Natural killer cell treated with Interleukin-12 subunit alpha and Interleukin-12 subunit beta and Interleukin-15 and Interleukin-18, amount 100 ng/mL, for 72 hours (primary cell): Measurements from ENCODE around the gene SLC30A7. TPM values are rescaled to one million over a fixed set of nuclear protein-coding genes. Genes with fewer than 3 reads are reported as not detected.
"Not testable (repeated sequence)": the region's sequence is repeated elsewhere in the genome, so short reads cannot be mapped to it uniquely, and the experiment has no call there.

Source experiments
- ATAC-seq, 2 donors: fragments of 150-1000 bp; cut with Tn5 transposase in 1 of 2; sonication (Bioruptor Pico), chemical (Tn5 transposase) in 1 of 2; 2 replicates each; pipeline ENCODE4 v1.10.0; 2021
- DNase-seq: peaks from one replicate; pipeline ENCODE4 v3.0.0; 2022; ENCODE audit warnings: low spot score
- H3K27ac Mint-ChIP-seq, 2 donors: 1 replicate in 1 of 2; 2 replicates in 1 of 2; pipeline ENCODE4 v1.8.0; 2022; ENCODE audit warnings: mixed read lengths in 2 of 2, mild to moderate bottlenecking in 1 of 2, moderate library complexity in 1 of 2
- H3K27me3 Mint-ChIP-seq, 2 donors: 1 replicate in 1 of 2; 2 replicates in 1 of 2; pipeline ENCODE4 v1.8.0; 2022; ENCODE audit warnings: mixed read lengths in 2 of 2
- H3K36me3 Mint-ChIP-seq: one replicate; pipeline ENCODE4 v1.8.0; 2022; ENCODE audit warnings: mixed read lengths
- H3K4me1 Mint-ChIP-seq, 2 donors: 1 replicate in 1 of 2; 2 replicates in 1 of 2; pipeline ENCODE4 v1.8.0; 2022; ENCODE audit warnings: low read depth in 2 of 2, mixed read lengths in 2 of 2, mild to moderate bottlenecking in 1 of 2
- H3K4me3 Mint-ChIP-seq: one replicate; pipeline ENCODE4 v1.8.0; 2022; ENCODE audit warnings: mixed read lengths
- H3K9me3 Mint-ChIP-seq: 2 replicates; pipeline ENCODE4 v1.8.0; 2022; ENCODE audit warnings: mixed read lengths
- total RNA-seq, 2 donors: library from RNA; stranded (reverse); gene quantifications; one replicate each; pipeline ENCODE4 v1.2.3, GENCODE V29; 2022

SLC30A7 gene
- total RNA-seq, 2 donors from 2014 or later: 54.6 to 66.2 TPM

DNA sequence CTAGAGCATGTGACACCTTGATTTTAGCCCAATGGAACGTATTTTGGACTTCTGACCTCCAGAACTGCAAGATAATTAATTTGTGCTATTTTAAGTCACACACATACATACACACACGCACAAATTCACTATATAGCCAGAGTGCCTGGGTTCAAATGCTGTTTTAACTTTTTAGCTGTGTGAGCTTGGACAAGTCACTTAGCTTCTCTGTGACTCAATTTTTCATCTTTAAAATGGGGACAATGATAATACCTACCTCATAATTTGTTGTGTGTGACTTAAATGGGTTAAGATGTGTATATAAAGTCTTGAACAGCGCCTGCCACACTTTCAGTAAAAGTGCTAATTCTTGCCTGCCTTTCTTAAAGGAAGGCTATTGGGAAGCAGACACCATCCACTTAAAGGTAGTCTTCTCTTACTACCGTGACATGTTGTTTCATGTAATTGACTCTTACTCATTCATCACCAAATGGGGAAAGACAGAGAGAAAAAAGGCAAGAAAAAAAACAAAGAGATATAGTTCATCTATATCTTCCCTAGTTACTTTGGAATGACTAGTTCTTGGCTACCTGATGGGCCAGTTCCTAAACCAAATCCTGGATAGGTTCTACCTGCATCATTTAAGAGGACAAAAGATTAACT, 56.3 kb downstream of the SLC30A7 start:
- Mint-ChIP-seq H3K27me3 (no peaks in the 10 kb centered on the region), H3K9me3 (peaks cover 26% of the 10 kb centered on the region), H3K4me3 (no peak overlapping the region), H3K4me1 (peaks cover 41 to 50% of the 10 kb centered on the region in 2 donors), H3K27ac (peak overlapping the region; percentile 49 to 67), H3K36me3 (peaks cover 52% of the 10 kb centered on the region)
- no peak for DNase-seq
- no peak for ATAC-seq

DNA sequence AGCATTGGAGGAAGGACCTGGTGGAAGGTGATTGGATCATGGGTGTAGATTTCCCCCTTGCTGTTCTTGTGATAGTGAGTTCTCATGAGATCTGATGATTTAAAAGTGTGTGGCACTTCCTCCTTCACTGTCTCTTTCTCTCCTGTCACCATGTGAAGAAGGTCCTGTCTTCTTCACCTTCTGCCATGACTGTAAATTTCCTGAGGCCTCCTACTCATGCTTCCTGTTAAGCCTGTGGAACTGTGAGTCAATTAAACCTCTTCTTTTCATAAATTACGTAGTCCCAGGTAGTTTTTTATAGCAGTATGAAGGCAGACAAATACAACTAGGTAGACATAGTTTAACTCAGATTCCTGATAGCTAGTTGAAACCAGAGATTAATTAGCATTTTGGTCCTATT, 57.1 kb downstream of the SLC30A7 start:
- H3K4me1 Mint-ChIP-seq: peaks cover 34 to 42% of the 10 kb centered on the region in 2 donors
- ATAC-seq, H3K4me3 Mint-ChIP-seq: not testable (repeated sequence)

DNA sequence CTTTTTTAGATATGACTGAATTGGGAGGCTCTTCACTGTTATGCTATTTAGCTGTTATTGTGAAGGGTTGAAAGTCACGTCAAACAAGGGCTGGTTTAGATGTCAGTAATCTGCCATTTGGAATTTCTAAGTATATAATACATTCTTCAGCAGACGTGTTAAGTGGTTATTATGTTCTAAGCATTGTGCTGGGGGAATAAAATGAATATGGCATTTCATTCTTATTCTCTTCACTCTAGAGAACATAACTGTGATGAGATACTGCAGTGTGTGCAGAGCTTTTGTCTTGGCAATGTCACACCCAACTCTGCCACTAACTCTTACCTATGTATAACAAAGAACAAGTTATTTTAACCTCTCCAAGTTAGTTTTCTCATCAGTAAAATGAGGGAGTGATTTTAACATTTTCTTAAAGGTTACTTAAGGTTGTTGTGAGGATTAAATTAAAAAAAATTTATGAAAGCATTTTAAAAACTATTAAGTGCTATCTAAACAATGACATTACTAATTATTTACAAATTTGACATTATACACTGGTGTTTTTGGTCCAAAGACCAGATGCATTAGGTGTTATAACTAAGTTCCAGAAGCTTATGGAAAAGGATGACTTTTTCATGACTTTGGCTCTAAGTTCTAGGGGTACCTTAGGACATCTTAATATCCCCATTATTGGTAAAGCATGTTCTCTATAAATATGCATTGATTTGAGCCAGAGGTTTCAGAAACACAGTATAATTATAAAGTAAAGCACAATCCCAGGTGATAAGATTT, 58.3 kb downstream of the SLC30A7 start:
- H3K27me3 Mint-ChIP-seq: no peaks in the 10 kb centered on the region
- peaks cover 14% of the 10 kb centered on the region for H3K9me3 Mint-ChIP-seq
- peak overlapping the region in 1 of 2 donors; percentile 67 for H3K27ac Mint-ChIP-seq
- ATAC-seq: no peak
- H3K4me3 Mint-ChIP-seq: no peak overlapping the region
- peaks cover 34% of the 10 kb centered on the region for H3K36me3 Mint-ChIP-seq
- H3K4me1 Mint-ChIP-seq: peaks cover 24 to 32% of the 10 kb centered on the region in 2 donors
- no peak for DNase-seq

More for the DNA sequence above, 57.1 kb downstream of the SLC30A7 start:
- Mint-ChIP-seq H3K36me3 (peaks cover 44% of the 10 kb centered on the region), H3K9me3 (peaks cover 20% of the 10 kb centered on the region), H3K27ac (peak overlapping the region; percentile 49 to 67)
- not testable (repeated sequence) for H3K27me3 Mint-ChIP-seq, DNase-seq

- DNase-seq: no peak
- Mint-ChIP-seq H3K27me3 (no peaks in the 10 kb centered on the region), H3K9me3 (peaks cover 14% of the 10 kb centered on the region), H3K27ac (no peak overlapping the region), H3K4me1 (peaks cover 27 to 29% of the 10 kb centered on the region in 2 donors), H3K36me3 (peaks cover 33% of the 10 kb centered on the region), H3K4me3 (no peak overlapping the region)
- ATAC-seq: no peak
Observed at GRCh38 chr1:100955322-100955721, 59.4 kb downstream of the SLC30A7 start.

GRCh38 chr1:100959502-100960060, 63.7 kb downstream of the SLC30A7 start:
- Mint-ChIP-seq H3K4me3 (no peak overlapping the region), H3K27me3 (no peaks in the 10 kb centered on the region), H3K27ac (no peak overlapping the region), H3K36me3 (peaks cover 30% of the 10 kb centered on the region), H3K4me1 (peaks cover 11 to 20% of the 10 kb centered on the region in 2 donors), H3K9me3 (no peaks in the 10 kb centered on the region)
- ATAC-seq (no peak), DNase-seq (no peak)

- H3K4me1 Mint-ChIP-seq: peaks cover 11 to 20% of the 10 kb centered on the region in 2 donors
- H3K27ac Mint-ChIP-seq: no peak overlapping the region
- no peaks in the 10 kb centered on the region for H3K9me3 Mint-ChIP-seq
- peaks cover 30% of the 10 kb centered on the region for H3K36me3 Mint-ChIP-seq
- no peak for ATAC-seq
- no peaks in the 10 kb centered on the region for H3K27me3 Mint-ChIP-seq
- H3K4me3 Mint-ChIP-seq: no peak overlapping the region
- no peak for DNase-seq
Observed at GRCh38 chr1:100960098-100960497, 64.2 kb downstream of the SLC30A7 start.

GRCh38 chr1:100968621-100969020, 72.7 kb downstream of the SLC30A7 start:
- H3K27ac Mint-ChIP-seq: no peak overlapping the region
- no peaks in the 10 kb centered on the region for H3K27me3 Mint-ChIP-seq
- peaks cover 30% of the 10 kb centered on the region for H3K36me3 Mint-ChIP-seq
- DNase-seq: no peak
- no peaks in the 10 kb centered on the region for H3K9me3 Mint-ChIP-seq
- no peak for ATAC-seq
- H3K4me1 Mint-ChIP-seq: peaks cover 10 to 11% of the 10 kb centered on the region in 2 donors
- H3K4me3 Mint-ChIP-seq: no peak overlapping the region

DNA sequence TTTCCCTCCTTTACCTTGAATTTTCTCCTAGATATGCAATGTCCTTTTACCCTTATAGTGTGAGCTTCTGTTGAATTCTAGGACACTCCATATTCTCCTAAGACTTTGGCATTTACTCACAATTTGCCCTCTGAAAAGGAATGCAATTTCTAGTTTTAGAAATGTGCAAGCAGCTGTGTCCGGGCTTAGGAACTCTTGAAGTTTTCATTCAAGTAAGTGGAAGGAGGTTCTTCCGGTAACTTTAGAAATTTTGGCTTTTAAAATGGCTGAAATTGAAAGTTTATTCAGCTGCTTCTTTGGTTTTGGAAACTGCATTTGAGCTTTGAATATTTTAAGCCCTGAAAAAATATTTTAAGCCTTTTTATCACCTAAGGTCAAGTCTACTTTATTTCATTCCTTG, 73.4 kb downstream of the SLC30A7 start:
- no peak for ATAC-seq
- DNase-seq: no peak
- Mint-ChIP-seq H3K27ac (no peak overlapping the region), H3K9me3 (no peaks in the 10 kb centered on the region), H3K4me1 (peaks cover 11 to 13% of the 10 kb centered on the region in 2 donors), H3K4me3 (no peak overlapping the region), H3K27me3 (no peaks in the 10 kb centered on the region), H3K36me3 (peaks cover 33% of the 10 kb centered on the region)

- DNase-seq: no peak
- H3K36me3 Mint-ChIP-seq: peaks cover 34% of the 10 kb centered on the region
- H3K4me3 Mint-ChIP-seq: no peak overlapping the region
- ATAC-seq: no peak
- no peaks in the 10 kb centered on the region for H3K27me3 Mint-ChIP-seq
- no peak overlapping the region for H3K27ac Mint-ChIP-seq
- peaks cover 11 to 13% of the 10 kb centered on the region in 2 donors for H3K4me1 Mint-ChIP-seq
- H3K9me3 Mint-ChIP-seq: no peaks in the 10 kb centered on the region
Observed at GRCh38 chr1:100971021-100971420, 75.1 kb downstream of the SLC30A7 start.

DNA sequence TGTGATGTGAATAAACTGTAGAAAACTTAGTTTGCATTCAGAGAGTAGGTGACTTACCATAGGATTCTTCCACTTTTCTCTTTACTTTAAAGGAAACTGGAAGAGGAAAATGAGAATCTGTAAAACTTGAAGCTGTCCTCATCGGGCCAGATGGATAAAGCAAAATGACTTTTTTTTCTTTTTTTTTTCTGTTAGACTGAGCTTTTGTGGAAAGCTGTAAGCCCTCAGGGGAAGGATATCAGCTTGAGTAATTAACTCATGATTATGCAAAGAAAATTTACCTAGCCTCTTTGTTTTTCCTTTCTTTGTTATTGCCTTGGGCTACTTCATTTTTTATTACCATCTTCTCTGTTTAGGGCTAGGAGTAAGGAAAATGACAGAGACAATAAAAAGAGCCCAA, 76.3 kb downstream of the SLC30A7 start:
- H3K27ac Mint-ChIP-seq: peak overlapping the region in 1 of 2 donors; percentile 17

DNA sequence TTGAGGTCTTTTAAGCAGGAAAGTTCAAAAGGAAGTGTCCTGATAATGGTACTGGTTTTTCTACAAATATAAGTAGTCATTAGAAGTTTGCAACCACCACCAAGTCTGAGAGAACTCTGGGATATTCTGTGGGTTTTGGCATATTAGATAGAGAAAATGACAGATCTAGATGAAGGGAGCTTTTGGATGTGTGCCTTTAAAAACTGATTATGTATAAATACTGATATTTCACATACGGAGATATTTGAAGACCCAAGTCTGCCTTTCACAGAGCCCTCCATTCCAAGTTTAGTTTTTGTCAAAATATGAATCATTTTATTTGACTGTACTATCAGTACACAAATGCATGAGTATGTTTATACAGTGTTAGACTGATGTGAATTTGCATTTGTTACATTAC, 81.0 kb downstream of the SLC30A7 start:
- Mint-ChIP-seq H3K36me3 (peaks cover 21% of the 10 kb centered on the region), H3K4me1 (peaks cover 4 to 5% of the 10 kb centered on the region in 2 donors), H3K4me3 (no peak overlapping the region), H3K9me3 (no peaks in the 10 kb centered on the region), H3K27me3 (no peaks in the 10 kb centered on the region), H3K27ac (no peak overlapping the region)
- DNase-seq (no peak), ATAC-seq (no peak)

More for the DNA sequence above, 76.3 kb downstream of the SLC30A7 start:
- Mint-ChIP-seq H3K36me3 (peaks cover 35% of the 10 kb centered on the region), H3K4me1 (peaks cover 11 to 13% of the 10 kb centered on the region in 2 donors), H3K27me3 (no peaks in the 10 kb centered on the region), H3K9me3 (no peaks in the 10 kb centered on the region), H3K4me3 (no peak overlapping the region)
- ATAC-seq: no peak
- no peak for DNase-seq

GRCh38 chr1:100979631-100980030, 83.7 kb downstream of the SLC30A7 start:
- DNase-seq: no peak
- Mint-ChIP-seq H3K9me3 (no peaks in the 10 kb centered on the region), H3K4me3 (no peak overlapping the region), H3K27ac (no peak overlapping the region), H3K36me3 (peaks cover 23% of the 10 kb centered on the region), H3K4me1 (peaks cover 0 to under 1% of the 10 kb centered on the region in 2 donors), H3K27me3 (no peaks in the 10 kb centered on the region)
- no peak for ATAC-seq

- Mint-ChIP-seq H3K27ac (no peak overlapping the region), H3K4me1 (peaks cover under 1 to 5% of the 10 kb centered on the region in 2 donors), H3K36me3 (peaks cover 36% of the 10 kb centered on the region), H3K9me3 (no peaks in the 10 kb centered on the region), H3K4me3 (no peak overlapping the region), H3K27me3 (no peaks in the 10 kb centered on the region)
- DNase-seq (no peak), ATAC-seq (no peak)
Observed at GRCh38 chr1:100982793-100983192, 86.9 kb downstream of the SLC30A7 start.

- no peaks in the 10 kb centered on the region for H3K9me3 Mint-ChIP-seq
- H3K4me1 Mint-ChIP-seq: peaks cover 4 to 5% of the 10 kb centered on the region in 2 donors
- ATAC-seq (no peak), DNase-seq (no peak)
- H3K4me3 Mint-ChIP-seq: no peak overlapping the region
- no peak overlapping the region for H3K27ac Mint-ChIP-seq
- peaks cover 36% of the 10 kb centered on the region for H3K36me3 Mint-ChIP-seq
- H3K27me3 Mint-ChIP-seq: no peaks in the 10 kb centered on the region
Observed at GRCh38 chr1:100988121-100988520, 92.2 kb downstream of the SLC30A7 start.
